HG03135 (cell line): ENCODE measurements around the gene SRSF1.
"Not testable (repeated sequence)": the region's sequence is repeated elsewhere in the genome, so short reads cannot be mapped to it uniquely, and the experiment has no call there.

ENCODE experiments used
- ATAC-seq: cut with Tn5 transposase; IDR thresholded peaks from one replicate; pipeline ENCODE4 v1.9.1; 2021; ENCODE audit warnings: mild to moderate bottlenecking, moderate library complexity; ENCODE audit not compliant: unreplicated experiment

The SRSF1 gene

DNA sequence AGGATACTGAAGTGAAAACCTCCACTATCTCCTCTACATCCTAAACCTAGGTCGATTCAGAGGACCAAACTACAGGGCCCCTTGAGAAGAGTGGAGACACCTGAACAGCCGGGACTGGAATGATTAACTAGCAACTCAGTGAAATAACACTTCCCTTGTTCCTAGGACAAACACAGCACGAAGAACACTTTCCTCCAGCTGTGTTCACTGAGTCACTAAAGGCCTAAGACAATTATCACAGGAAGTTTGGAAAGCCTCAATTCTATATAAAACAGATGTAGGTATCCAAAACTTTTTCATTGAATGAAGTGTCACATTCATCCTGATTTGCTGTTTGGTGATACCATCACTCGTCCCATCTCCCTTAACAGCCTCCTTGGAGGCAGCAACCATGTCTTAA, 36.3 kb downstream of the SRSF1 start:
- no peak for ATAC-seq

DNA sequence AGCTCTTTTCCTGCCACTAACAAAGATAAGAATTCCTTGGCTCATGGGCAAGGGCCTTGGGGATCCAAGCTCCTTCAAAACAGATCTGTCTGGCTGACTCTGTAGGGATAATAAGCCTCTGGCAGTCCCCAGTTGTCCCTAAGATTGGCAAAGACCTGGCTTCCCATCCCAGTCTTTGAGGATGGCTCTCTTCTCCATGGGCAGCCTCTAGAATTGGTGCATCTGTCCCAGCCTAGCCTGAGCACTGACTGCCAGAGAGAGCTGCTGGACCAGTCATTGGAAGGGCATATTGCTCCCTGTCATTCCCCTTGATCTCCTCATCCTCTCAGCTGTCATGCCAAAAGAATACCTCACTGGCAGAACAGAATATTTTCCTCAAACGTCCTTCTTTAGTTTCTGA, 38.6 kb downstream of the SRSF1 start:
- ATAC-seq = no peak

DNA sequence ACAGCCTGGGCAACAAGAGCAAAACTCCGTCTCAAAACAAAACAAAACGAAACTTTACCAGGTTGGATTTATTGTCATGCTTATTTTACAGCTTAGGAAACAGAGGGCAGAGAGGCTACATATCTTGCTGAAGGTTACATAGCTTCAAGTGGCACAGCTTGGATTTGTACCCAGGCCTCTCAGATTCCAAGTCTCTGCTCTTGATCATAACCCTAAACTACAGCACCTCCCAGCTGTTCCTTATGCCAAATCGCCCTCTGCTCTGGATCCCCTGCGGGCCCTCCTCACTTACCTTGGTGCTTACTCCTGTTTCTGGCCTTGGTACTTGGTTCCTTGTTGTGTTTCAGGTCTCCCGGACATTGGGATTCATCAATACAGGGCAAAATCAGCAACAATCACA, 40.2 kb downstream of the SRSF1 start:
- no peak for ATAC-seq

DNA sequence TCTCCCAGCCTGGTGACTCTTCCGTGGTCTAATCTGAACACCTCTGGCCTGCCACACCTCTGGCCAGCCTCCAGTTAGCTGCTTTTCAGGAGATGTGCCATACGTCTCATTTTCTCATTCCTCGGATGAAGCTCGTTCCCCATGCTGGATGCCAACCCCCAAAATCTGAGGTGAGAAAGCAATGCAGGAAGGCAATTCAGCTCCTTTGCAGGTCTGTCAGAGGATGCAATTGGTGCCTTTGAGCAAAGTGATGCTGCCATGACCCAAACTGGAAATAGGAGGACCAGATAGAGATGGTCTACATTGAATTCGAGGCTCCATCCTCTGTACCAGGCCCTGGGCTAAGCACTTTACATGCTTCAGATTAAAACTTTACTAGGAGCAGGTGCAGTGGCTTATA, 40.8 kb downstream of the SRSF1 start:
- no peak for ATAC-seq

DNA sequence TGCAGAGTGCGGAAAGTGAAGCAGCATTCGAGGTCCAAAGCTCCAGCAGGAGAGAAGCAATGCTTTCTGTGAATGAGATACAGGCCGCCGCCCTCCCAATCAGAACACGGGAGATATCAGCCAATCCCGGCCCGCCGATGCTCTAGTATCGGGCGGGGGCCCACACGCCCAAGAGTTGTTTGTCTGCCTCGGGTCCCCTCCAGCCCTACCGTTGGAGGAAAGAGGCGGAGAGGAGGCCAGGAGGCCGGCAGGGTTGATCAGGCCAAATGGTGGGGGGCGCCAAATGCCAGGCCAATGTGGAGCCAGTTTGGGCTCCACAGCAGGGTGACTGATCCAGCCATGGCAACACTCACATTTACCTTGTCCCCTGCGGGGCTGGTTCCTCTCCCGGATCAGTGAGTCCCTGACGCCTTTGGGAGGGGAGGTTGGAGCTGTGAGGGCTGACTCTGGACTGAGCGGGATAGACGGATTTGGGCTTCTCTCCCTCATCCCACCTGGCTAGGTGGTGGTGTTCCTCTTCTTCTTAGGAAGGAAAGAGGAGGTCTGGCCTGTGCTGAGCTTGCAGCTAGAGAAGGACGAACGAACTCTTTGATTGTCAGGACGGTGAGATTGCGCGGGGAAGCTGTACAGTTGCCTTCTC, 41.4 kb downstream of the SRSF1 start:
- ATAC-seq = no peak

DNA sequence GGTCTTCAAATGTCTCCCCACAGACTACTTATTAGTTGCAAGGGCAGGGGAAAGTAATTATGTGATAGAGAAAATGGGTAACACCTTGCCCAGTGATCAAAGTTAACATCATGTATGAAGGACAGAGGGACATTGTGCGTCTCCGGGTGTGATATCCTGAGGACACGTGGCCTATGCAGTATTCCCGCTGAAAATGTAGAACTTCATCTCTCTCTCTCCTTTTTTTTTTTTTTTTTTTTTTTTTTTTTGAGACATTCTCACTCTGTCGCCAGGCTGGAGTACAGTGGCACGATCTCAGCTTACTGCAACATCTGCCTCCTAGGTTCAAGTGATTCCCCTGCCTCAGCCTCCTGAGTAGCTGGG, 43.9 kb downstream of the SRSF1 start:
- ATAC-seq = no peak

DNA sequence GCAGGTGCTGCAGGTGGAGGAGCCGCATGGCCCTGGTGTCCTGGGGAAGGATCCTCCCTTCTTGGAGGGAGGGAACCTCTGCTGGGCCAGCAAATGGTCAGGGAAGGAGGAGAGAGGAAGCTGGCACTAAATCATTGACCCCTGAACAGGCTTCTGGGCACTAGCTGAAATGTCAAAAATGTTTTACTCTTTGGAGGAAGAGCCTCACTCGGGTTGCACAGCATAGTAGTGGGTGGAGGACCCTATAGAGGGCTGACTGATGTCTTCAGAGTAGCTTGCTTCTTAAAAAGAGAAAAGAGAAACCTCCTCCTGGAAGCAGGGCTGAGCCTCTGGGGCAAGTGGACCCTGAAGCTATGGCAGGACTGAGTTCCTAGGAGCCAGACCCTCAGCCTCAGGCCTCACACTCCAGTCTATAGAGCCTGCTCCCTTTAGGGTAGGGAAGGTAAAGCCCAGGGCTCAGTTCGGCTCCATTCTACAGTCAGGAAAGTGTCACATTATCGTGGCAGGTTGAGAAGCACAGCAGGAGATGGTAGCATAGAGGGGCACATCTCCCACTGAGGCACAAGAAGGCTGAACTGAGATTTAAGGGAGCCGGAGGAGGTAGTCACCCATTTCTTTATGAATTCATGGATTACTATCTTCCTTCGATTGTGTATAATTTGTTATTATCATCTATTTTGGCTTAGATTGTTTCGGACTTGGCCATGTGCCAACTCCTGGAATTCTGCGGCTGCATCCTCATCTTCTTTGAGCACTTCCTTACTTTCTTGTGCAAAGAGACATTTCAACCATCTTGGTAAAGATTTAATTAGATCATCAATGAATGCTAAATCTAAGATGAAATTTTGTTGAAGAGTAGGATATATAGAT, 44.5 kb downstream of the SRSF1 start:
- ATAC-seq = no peak

DNA sequence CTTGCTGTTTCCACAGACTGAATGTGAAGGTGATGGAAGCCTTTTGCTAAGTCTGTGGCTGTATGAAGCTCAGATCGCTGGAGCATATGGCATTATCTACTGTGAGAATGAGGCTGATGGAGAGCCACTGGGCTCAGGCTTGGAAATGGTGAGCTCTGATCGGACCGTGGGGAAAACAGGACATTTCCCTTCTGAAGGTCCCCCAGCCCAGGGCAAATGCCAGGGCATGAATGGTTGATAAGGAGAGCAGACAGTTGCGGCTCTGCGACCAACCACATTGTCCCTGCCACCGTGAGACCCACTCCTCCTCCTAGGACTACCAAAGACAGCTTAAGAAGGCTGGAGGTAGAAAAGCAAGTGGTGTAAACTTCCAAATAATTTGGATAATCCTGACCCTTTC, 47.1 kb downstream of the SRSF1 start:
- no peak for ATAC-seq

DNA sequence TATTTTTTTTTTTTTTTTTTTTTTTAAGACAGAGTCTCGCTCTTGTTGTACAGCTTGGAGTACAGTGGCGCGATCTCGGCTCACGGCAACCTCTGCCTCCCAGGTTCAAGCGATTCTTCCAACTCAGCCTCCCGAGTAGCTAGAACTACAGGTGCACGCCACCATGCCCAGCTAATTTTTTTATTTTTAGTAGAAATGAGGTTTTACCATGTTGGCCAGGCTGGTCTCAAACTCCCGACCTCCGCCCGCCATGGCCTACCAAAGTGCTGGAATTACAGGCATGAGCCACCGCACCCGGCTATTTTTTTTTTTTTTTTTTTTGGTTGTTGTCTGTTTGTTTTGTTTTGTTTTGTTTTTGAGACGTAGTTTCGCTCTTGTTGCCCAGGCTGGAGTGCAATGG, 48.7 kb downstream of the SRSF1 start:
- not testable (repeated sequence) for ATAC-seq

DNA sequence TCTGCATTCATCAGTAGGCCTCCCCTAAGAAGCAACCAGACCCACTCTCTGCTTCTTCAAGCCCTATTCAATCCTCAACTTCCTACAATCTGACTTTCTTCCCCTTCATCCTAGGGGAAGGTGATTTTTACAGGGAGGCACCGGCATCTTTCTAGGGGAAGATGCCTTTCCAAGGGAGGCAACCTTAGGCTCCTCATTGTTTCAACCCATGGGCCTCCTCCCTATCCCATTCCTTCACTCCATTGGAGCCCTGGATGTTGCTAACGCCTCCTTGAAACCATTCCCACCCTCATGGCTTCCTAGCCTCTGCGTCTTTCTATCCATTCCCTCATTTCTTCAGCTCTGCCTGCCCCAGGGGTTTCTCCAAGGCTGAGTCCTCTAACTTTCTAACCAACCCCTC, 49.2 kb downstream of the SRSF1 start:
- ATAC-seq = no peak

DNA sequence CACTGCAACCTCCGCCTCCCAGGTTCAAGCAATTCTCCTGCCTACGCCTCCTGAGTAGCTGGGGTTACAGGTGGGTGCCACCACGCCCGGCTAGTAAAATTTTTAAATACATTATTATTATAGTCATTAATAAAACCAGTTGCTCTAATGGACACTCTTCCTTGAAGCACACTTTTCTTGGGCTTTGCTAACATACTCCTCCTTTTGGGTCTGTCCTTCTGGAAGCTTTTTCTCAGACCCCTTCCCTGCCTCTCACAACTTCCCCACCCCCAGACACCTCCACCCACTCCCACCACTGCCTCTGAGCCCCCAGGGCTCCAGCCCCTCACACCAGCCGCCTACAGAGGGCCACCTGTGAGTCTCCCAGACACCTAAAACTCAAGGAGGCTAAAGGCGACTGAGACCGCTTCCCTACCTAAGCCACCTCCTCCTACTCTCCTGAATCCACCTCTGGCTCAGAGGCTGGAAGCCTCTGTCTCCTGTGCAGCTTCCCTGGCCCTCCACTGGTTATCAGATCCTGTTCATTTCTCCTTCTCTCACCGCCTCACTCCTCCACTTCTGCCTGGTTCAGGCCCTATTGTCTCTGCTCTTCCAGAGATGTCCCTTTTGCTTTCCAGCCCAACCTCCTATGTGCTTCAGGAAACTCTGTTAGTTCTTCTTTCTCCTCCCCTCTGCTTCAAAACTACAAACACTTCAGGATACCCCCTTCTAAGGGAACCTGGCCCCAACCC, 49.8 kb downstream of the SRSF1 start:
- ATAC-seq = no peak

DNA sequence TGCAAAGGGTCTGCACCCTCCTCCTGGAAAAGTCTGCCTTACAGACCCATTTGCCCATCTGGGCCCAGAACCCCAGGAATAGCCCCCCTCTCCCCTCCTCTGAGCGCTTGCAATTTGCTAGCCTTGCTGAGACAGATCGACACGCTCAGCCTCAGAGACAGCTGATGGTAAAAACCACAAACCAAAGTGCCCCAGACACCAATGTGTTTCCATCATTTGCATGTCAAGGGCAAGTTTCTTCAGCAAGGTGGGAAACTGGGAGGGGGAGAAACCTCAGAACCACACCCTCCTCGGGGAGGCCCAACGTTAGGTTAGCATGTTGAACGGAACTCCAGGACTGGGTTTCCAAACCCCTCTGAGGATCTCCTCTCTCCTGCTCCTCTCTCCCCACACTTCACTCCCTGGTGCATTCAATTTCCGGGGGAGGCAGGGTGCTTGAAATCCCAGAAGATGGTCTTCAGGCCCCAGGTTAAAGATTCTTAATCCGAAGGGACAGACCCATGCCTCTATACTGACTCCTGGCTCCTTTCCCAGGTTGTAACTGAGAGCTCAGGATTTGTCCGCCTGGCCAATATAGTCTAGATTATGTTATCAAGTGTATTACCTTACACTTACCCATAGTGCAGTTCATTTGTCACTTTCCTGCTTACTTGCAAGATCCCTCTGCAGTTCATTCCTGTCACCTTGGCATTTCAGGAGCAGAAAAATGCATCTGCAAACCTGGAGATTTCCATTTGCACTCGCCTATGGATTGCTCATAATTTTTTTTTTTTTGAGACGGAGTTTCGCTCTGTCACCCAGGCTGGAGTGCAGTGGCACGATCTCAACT, 50.5 kb downstream of the SRSF1 start:
- ATAC-seq = peak; percentile 55

DNA sequence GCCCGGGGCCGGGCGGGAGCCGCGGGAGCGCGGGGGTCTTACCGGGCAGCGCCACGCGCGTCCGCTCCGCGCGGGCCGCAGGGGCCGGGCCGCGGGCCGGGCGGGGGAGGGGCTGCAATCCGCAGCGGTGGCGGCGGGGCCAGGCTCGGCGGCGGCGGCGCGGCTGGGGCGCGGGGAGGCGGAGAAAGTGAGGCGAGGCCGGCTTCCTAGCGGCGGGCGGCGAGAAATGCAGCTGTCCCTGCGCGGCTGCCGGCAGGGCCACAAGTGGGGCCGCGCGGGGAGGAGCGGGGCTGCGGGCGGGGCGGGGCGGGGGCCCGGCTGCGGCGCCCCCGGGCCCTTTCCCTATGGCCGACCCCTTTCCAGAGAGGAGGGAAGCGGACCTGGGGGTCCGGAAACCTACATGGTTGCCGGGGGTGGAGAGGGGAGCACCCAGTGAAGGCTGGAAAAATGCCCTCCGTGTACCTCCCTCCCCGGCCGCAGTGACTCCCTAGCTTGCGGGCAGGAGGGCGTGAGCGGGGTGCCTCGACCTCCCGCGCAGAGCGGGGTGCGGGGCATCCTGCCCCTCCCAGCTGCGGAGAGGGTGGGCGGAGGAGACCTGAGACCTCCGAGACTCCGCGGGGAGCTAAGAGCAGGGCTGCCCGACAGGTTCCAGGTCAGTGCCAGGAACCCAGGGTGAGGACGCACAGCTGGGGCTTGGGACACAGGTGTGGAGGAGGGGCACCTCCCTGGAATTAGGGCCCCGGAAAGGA, 51.7 kb downstream of the SRSF1 start, which contains the start of gene CUEDC1:
Gene CUEDC1 (minus strand): TSS at position 230 of the 749 bp plus-strand sequence. CDS start 69,848 bp downstream, outside the sequence.
- ATAC-seq = no peak

DNA sequence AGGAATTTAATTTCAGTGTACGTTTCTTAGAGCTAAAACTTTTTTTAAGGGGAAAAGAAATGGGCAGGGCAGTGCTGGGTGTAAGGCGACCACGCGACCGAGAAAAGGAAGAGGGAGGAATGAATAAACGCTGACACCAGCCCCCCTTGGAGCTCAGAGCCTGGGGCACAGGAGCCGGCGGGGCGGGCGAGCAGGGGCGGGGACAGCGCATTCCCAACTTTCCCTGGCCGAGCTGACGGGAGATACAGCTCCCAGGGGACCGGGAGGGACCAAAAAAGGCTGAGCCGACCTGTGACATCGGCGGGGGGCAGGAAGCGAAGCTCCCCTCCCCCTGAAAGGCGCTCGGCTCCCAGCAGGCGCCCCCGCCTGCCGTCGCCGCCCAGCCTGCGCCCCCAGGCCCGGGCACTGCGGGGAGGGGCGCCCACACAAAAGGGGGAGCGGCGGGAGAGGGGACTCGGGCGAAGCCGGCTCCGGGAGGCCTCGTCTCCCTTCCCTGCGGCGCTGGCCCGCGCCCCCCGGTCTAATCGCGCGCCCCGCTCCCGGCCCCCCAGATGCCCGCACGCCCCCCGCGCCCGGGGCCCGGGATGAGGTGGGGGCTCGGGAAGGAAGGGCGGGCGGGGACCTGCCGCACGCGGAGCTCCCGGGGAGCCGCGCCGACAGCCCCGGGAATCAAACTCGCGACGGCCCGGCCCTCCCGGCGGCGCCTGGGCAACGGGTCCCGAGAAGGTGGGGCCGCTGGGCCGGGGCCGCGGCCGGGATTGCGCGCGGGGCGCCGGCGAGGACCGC, 52.5 kb downstream of the SRSF1 start:
- no peak for ATAC-seq

DNA sequence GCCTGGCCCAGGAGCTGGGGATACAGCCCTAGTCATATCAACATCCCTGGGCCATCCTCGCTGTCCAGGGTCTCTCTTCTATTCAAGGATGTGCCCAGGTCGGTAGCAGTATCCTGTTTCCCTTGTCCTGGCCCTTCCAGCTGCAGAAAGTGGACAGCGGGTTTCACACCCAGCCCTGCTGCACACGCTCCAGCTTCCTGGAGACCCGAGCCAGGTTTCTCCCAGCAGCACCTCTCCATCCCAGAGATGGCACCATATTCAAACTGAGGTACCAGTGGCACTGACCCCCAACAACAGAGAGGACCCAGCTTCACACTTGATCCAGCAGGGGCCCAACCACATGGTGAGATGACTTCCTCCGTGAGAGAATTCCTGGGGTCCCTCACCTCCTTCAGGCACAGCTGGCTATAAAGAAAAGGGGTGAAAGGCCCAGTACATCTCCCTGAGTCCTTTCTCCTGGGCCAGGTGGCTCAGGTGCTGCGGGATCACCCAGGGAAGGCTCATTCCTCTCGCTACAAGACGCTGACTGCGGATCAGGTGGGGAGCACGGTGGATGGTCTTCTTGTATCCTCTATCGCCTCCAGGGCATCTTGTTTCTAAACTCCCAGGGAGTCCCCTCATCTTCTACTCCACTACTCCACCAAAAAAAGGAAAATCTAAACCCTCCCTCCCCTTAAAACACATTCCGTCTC, 53.2 kb downstream of the SRSF1 start:
- ATAC-seq = no peak
